Motor neuron (in vitro differentiated cells): ENCODE data around the gene MYCN. TPM values are rescaled to one million over a fixed set of nuclear protein-coding genes. Genes with fewer than 3 reads are reported as not detected.

ENCODE experiments used
- ATAC-seq, 8 experiments: fragments of 200-7000 bp; cut with Tn5 transposase; replicated peaks in 6 of 8; 2 replicates each; pipeline ENCODE4 v1.8.0; 2021; ENCODE audit warnings: mild to moderate bottlenecking in 8 of 8, moderate library complexity in 8 of 8
- H3K27ac ChIP-seq, 2 donors: fragments of 250-450 bp; sonication (Bioruptor Pico); 2 replicates each; pipeline ENCODE4 v1.9.0; 2021; ENCODE audit warnings: antibody characterized with exemption in 2 of 2, mild to moderate bottlenecking in 2 of 2, moderate library complexity in 1 of 2
- H3K4me1 ChIP-seq, 2 donors: fragments of 250-450 bp; sonication (Bioruptor Pico); replicated peaks in 1 of 2; 2 replicates each; pipeline ENCODE4 v1.6.1; 2021; ENCODE audit warnings: antibody characterized with exemption in 2 of 2, mild to moderate bottlenecking in 2 of 2, moderate library complexity in 1 of 2
- H3K4me3 ChIP-seq, 5 donors: fragments of 250-450 bp; sonication (Bioruptor Pico); 2 replicates each; pipeline ENCODE4 v1.9.0; 2021; ENCODE audit warnings: antibody characterized with exemption in 5 of 5, mild to moderate bottlenecking in 5 of 5, moderate library complexity in 4 of 5
- WGBS, 10 experiments: fragments of 450-650 bp; shearing (Covaris generic); methylation state at CpG; one replicate each; pipeline ENCODE4 v1.0.0; 2022; 5-methylcytosine and 5-hydroxymethylcytosine counted together
- in situ Hi-C, 9 experiments: fragments of 400-800 bp; cut with MboI; loops; one replicate each; pipeline ENCODE4 v1.15.0; 2021; ENCODE audit warnings: low sequenced_read_pairs in 9 of 9, low pct_unique_long_range_greater_than_20kb in 2 of 9; ENCODE audit not compliant: unreplicated experiment in 9 of 9
- total RNA-seq, 8 experiments: library from RNA; unstranded; fragments of 300-600 nt; gene quantifications; 2 replicates each; pipeline versions ENCODE4 v1.2.3 to v1.2.4, GENCODE V29; 2022

The MYCN gene
- total RNA-seq, 8 experiments from 2014 or later: 0.31 to 55.9 (median 17.9) TPM; not detected in 2

DNA sequence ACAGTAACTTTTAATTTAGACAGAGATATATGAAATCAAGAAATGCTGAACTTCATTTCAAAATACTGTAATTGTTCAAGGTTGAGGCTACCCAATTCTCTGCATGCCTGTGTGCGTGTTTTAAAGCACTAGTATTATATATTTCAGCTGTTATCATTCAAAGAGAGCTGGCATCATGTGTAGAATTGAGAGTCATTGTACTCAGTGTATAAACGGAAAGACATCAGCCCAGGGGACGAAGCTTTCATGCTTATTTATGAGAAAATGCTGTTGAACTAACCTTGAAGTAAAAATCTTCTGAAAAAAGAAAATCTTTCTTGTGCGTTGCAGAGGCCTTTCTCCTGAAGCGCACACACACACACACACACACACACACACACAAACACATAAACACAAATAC lies 48.4 kb downstream of the MYCN start:
- WGBS, 10 experiments: 6 to 93% (median 74%) methylated on average over 2 to 5 of the region's 5 CpGs
- peaks cover 22 to 26% of the 10 kb centered on the region in 2 donors for H3K4me1 ChIP-seq
- ATAC-seq: no peak
- no peak overlapping the region for H3K27ac ChIP-seq
- in situ Hi-C loops: no loop called here
- no peak overlapping the region for H3K4me3 ChIP-seq

DNA sequence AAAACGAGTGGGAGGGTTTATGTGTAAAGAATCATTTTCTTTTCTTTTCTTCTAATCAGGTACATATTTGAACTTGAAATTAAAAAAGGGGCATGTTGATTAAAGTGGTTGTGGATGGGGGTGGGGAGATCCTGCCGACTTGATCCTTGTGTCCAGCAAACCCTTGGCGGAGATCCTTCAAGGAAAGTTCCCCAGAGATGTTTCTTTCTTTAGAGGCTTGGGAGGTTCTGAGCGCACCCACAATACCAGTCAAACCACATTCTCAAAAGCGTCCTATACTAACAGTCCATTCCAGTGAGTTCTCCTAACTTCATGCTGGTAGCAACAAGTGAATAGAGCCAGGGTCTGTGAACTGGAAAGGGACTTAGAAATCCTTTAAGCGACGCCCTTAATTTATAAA lies 49.2 kb downstream of the MYCN start:
- ATAC-seq: no peak
- no peak overlapping the region for H3K4me3 ChIP-seq
- peaks cover 14 to 17% of the 10 kb centered on the region in 2 donors for H3K4me1 ChIP-seq
- 0 to 75% (median 7%) methylated on average over 1 to 5 of the region's 7 CpGs; no CpG with 5 or more reads in 2 of the 10 experiments for WGBS, 10 experiments
- no peak overlapping the region for H3K27ac ChIP-seq
- in situ Hi-C loops: no loop called here

- WGBS, 10 experiments: 17 to 100% (median 96%) methylated on average over 1 to 11 of the region's 11 CpGs; no CpG with 5 or more reads in 1 of the 10 experiments
- no peak for ATAC-seq
- in situ Hi-C loops: no loop called here
Measured at GRCh38 chr2:15990151-15991101, 50.1 kb downstream of the MYCN start.

DNA sequence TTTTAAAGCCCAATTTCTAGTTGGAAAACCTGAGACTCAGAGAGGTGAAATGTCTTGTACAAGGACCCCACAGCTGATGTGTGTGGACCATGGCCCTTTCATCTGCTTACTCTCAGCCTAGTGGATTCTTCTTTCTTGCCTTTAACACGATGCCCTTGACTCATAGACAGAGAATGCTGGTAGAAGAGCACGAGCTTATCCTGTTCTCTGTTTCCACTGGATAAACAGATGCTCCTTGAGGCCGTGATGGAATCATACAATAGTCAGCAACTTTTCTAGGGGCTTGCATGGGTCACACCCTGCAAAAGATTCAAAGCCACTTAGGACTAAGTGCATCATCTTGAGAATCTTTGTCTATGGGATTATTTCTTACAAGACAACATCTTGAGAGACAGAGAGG lies 50.9 kb downstream of the MYCN start:
- in situ Hi-C loops: no loop called here
- Histone ChIP-seq H3K4me3 (no peak overlapping the region), H3K27ac (no peak overlapping the region), H3K4me1 (peaks cover 2% of the 10 kb centered on the region in 2 donors)
- 0 to 92% (median 72%) methylated on average over 1 to 3 of the region's 3 CpGs; no CpG with 5 or more reads in 2 of the 10 experiments for WGBS, 10 experiments
- no peak for ATAC-seq

More at GRCh38 chr2:15990151-15991101, 50.1 kb downstream of the MYCN start:
- no peak overlapping the region for H3K27ac ChIP-seq
- peaks cover 7 to 9% of the 10 kb centered on the region in 2 donors for H3K4me1 ChIP-seq
- H3K4me3 ChIP-seq: no peak overlapping the region

DNA sequence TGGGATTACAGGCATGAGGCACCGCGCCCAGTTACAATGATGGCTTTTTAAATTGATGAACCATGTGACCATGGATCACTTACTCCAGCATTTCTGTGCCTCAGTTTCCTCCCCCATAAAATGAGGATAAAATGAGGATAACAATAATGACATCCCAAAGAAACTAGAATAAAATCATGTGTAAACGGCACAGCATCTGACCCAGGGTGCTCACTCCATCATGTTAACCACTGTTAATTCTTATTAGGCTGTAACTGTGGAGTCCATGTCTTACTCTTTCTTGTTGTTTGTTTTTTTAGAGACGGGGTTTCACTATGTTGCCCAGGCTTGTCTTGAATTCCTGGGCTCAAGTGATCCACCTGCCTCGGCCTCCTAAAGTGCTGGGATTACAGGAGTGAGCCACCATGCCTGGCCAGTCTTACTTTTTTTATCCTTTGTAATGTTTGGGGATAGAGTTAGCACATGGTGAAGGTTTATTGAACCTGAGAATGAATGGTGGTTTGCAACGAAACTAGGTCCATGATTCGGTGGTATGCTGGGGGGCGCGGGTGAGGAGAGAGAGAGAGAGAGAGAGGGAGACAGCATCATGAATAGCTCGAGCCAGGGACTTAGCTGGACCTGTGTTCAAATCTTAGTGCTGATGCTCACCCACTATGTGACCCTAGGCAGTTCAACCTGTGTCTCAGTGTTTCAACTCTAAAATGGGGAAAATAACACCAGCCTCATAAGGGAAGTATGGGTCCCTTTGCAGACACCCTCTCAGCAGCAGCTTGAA lies 52.3 kb downstream of the MYCN start:
- no peak for ATAC-seq
- in situ Hi-C loops: no loop called here
- H3K4me3 ChIP-seq: no peak overlapping the region
- H3K27ac ChIP-seq: no peak overlapping the region
- no peaks in the 10 kb centered on the region for H3K4me1 ChIP-seq
- WGBS, 10 experiments: 25 to 100% (median 92%) methylated on average over 2 to 8 of the region's 10 CpGs; no CpG with 5 or more reads in 5 of the 10 experiments

DNA sequence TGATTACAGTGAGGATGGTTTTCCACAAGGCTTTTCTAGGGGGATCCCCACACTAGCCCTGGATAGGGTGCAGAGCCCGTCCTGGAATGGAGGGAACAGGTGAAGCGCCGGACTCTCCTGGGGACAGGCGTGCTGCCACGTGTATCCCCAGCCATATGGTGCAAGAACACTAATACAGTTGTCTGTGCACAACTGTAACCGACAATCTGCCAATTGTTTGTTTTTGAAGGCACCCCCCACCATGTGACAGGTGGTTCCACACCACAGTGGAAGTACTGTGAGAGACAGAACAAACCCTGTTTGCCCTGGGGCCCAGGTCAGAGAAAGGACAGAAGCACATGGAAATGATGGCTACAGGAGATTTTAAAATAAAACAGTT lies 52.9 kb downstream of the MYCN start:
- 24 to 98% (median 70%) methylated on average over 4 to 6 of the region's 6 CpGs; no CpG with 5 or more reads in 5 of the 10 experiments for WGBS, 10 experiments
- in situ Hi-C loops: no loop called here
- no peak overlapping the region for H3K4me3 ChIP-seq
- no peaks in the 10 kb centered on the region for H3K4me1 ChIP-seq
- ATAC-seq: no peak
- H3K27ac ChIP-seq: no peak overlapping the region

DNA sequence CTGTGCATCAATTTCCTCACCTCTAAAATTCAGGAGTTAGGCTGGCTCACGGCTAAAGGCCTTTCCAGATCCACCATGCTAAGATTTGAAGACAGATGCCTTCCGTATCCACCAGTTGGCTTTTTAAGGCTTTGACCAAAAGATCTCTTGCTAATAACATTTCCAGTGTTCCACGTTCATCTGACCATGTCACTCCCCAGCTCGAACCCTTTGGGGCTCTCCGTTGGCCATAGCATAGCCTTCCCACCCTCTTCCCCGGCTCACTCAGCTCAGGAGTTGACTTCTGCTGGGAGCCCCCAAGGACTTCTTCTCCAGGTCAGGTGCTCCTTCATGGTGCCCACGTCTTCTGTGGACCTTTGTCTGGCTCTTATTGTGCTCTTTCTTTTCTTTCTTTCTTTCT lies 53.3 kb downstream of the MYCN start:
- Histone ChIP-seq H3K4me3 (no peak overlapping the region), H3K4me1 (no peaks in the 10 kb centered on the region), H3K27ac (no peak overlapping the region)
- WGBS, 10 experiments: 8 to 97% (median 90%) methylated on average over 2 to 6 of the region's 7 CpGs; no CpG with 5 or more reads in 3 of the 10 experiments
- in situ Hi-C loops: no loop called here
- ATAC-seq: no peak

DNA sequence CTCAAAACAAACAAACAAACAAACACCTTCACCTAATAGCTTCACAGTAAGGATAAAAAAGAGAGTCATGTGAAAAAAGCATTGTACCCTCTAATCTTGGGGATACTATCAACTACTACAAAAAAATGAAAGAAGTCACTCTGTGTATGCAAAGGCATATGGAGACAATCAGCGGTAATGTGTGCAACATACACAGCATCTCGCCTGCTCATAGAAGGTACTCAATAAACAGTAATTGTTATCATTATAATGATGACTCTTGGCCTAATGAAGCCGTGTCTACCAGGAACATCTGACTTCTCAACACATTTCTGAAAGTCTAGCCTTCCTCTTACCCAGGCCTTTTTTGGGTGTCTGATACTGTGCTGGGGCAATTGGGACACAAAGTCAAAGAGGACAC lies 55.3 kb downstream of the MYCN start:
- WGBS, 10 experiments: 0 to 100% (median 60%) methylated on average over 1 to 3 of the region's 3 CpGs; no CpG with 5 or more reads in 6 of the 10 experiments
- in situ Hi-C loops: no loop called here
- ATAC-seq: no peak
- H3K4me3 ChIP-seq: no peak overlapping the region
- peaks cover 4 to 9% of the 10 kb centered on the region in 2 donors for H3K4me1 ChIP-seq
- no peak overlapping the region for H3K27ac ChIP-seq
